K562 (cell line): Measurements from ENCODE around the gene GSC.

Experiments used
- ERF ChIP-seq: fragments of 450-650 bp; formaldehyde crosslinking; IDR thresholded peaks from 2 replicates; pipeline ENCODE4 v1.4.0; 2020; ENCODE audit warnings: mild to moderate bottlenecking, mixed read lengths
- MCM3 ChIP-seq: fragments of 450-650 bp; IDR thresholded peaks from 2 replicates; pipeline ENCODE4 v1.6.1; 2016
- NFIC ChIP-seq: fragments of 450-650 bp; IDR thresholded peaks from 2 replicates; pipeline ENCODE4 v1.6.1; 2017; ENCODE audit warnings: mild to moderate bottlenecking, inconsistent platforms
- PHF8 ChIP-seq: fragments of 200-600 bp; sonication (generic); IDR thresholded peaks from 2 replicates; pipeline ENCODE4 v1.6.1; 2012; ENCODE audit warnings: mixed run types, mild to moderate bottlenecking, inconsistent platforms, low read length, moderate library complexity, borderline replicate concordance
- POLR2A ChIP-seq: fragments of 450-650 bp; conservative IDR thresholded peaks from 2 replicates; pipeline ENCODE4 v1.6.1; 2016
- ZNF785 ChIP-seq: fragments of 250-450 bp; sonication (Bioruptor Pico); IDR thresholded peaks from 2 replicates; pipeline ENCODE4 v1.4.0; 2020; ENCODE audit warnings: mild to moderate bottlenecking

- TF ChIP-seq ZNF785 (CRISPR knock-in tag) (no peak), ERF (CRISPR knock-in tag) (no peak), POLR2A (no peak), MCM3 (no peak), PHF8 (no peak), NFIC (no peak)
These were observed 49.6 kb upstream of the GSC start for GRCh38 chr14:94819531-94819930.
